IPS-NIHi7 (cell line): ENCODE measurements around the gene SLC22A14.
"Not testable (repeated sequence)": the region's sequence is repeated elsewhere in the genome, so short reads cannot be mapped to it uniquely, and the experiment has no call there.

Experiments
- DNase-seq: peaks from one replicate; pipeline ENCODE4 v3.0.0; 2012; ENCODE audit warnings: mixed read lengths; ENCODE audit errors: extremely low spot score

The SLC22A14 gene

GRCh38 chr3:38313263-38313662, 31.2 kb downstream of the SLC22A14 start:
- DNase-seq = no peak

GRCh38 chr3:38313695-38314094, 31.6 kb downstream of the SLC22A14 start:
- no peak for DNase-seq

DNA sequence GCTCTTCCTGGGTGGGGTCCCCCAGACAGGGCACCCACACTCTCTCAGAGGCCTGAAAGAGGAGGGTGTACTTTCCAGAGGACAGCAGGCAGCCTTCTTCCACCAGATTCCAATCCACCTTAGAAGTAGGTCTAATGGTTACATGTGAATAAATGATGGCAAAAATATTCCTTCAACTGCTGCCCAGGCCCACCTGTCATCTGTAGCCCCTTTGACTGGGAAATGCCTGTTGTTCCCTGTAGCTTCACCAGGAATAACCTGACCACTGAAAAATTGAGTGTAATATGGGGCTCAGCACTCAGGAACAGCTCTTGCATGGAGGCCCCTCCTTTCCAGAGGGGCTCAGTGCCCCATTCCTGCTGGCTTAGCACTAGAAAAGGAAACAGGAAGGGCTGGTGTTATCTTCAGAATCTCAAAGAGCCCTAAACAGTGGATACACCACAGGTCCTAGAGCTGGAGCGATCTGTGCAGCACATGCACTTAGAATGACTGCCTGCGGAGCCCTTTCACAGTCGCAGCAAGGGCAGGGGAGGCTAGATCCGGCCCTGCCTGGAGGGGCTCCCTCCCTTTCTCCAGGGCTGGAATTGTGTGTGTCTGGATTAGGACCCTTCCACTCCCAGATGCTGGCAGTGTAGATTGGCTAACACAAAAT, 32.1 kb downstream of the SLC22A14 start:
- no peak for DNase-seq

GRCh38 chr3:38314764-38315487, 32.8 kb downstream of the SLC22A14 start:
- DNase-seq = no peak

DNA sequence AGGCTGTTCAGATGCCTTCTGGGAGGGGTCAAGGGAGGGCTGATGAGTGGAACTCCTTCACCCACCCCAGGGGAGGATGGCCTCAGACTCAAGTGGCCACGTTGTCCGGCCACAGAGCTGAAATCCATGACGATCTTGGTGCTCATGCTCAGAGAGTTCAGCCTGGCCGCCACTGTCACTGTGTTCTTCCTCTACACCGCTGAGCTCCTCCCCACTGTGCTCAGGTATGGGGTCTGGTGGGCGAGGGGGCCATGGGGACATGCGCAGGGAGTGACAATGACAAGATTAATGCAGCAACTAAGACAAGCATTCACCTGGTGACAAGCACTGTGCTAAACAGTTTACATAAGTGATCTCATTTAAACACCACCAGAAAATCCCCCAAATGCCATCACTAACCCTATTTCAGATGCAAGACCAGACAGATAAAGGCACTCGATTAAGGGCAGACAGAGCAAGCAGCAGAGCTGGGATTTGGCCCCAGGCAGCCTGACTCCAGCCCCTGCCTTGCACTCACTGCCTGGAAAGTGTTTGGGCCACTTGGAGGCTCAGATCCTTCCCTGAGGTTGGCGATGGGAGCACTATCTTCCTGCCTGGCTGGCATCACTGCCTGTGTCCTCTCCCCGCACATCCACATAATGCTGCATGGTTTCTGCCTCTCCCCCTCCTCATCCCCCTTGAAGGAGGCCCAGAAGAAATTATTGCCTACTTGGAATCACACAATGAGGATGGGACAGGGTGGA, 33.6 kb downstream of the SLC22A14 start:
- no peak for DNase-seq

DNA sequence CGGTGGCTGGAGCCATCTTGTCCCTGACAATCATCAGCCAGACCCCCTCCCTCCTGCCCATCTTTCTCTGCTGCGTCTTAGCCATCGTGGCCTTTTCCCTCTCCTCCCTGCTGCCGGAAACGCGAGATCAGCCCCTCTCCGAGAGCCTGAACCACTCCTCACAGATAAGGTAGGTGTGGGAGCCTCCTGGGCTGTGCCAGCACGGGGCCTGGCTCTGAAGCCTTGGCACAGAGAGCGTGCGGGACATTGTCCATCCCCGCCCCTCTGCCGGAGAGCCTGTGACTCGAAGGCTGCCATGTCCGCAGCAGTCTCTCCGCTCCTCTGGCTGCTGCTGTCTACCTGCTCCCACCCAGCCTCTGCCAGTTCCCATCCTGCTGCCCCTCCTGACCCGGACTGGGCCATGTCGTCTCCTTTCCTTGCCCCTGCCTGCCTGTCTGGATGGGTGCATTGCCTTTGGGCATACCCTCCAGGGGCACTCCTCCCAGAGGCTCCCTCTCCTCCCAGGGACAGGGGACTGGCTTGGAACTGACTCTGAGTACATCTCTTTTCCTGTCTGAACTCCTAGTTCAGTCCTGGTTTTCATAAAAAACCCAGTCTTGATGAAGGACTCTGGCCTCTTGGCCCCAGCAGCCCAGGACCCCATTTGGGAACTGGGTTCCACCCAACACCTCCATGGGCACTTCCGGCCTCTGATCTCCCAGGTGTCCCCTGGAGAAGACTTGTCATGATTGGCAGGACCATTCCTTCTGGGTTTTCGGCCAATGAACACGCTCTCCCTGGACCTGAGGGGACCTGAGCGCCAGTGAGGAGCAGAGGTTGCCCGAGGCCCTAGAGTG, 34.5 kb downstream of the SLC22A14 start:
- no peak for DNase-seq

DNA sequence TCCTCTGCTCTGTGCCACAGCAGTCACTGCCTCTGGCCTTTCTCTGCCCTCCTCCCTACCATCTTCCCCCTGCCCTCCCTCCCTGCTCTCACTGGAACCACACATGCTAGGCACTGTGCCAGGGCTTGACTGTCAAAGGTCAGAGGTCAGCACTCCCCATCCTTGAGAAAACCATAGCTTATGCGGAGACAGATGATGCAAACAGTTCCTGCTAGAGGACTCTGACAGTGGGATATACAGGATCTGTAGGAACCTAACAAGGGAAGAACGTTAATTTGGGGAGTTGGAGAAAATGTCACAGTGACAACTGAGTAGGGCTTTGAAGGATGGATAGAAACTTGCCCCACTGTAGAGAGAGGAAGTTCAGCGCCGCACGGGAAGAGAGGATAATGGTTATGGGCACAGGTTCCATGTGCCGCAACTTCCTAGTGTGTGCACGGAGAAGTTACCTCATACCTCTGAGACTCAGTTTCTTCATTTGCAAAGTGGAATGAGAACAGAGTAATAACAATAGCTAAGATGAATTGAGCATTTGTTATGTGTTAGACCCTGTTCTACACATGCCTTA, 35.2 kb downstream of the SLC22A14 start:
- DNase-seq = no peak

GRCh38 chr3:38318766-38319671, 36.9 kb downstream of the SLC22A14 start:
- DNase-seq = no peak

GRCh38 chr3:38320638-38321037, 38.5 kb downstream of the SLC22A14 start:
- not testable (repeated sequence) for DNase-seq

GRCh38 chr3:38323060-38323459, 41.0 kb downstream of the SLC22A14 start:
- no peak for DNase-seq

GRCh38 chr3:38325256-38325655, 43.2 kb downstream of the SLC22A14 start:
- DNase-seq = no peak

GRCh38 chr3:38327335-38328009, 45.4 kb downstream of the SLC22A14 start:
- DNase-seq = no peak

- no peak for DNase-seq
These were observed 49.3 kb downstream of the SLC22A14 start for GRCh38 chr3:38331257-38332022.

DNA sequence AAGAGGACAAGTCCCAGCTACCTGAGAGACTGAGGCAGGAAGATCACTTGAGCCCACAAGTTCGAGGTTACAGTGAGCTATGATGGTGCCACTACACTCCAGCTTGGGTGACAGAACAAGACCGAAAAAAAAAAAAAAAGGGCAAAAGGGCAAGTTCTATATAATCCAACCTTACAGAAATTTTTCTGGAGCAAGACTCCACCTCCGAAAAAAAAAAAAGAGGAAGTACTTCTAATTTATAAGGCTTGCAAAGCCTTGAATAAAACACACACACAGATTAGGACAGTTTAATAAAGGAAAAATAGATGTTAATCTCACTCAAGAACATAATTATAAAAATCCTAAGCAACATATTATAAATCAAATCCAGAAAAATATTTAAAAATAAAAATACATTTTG, 50.1 kb downstream of the SLC22A14 start:
- DNase-seq = no peak

- no peak for DNase-seq
These were observed 52.3 kb downstream of the SLC22A14 start for GRCh38 chr3:38334142-38335055.

DNA sequence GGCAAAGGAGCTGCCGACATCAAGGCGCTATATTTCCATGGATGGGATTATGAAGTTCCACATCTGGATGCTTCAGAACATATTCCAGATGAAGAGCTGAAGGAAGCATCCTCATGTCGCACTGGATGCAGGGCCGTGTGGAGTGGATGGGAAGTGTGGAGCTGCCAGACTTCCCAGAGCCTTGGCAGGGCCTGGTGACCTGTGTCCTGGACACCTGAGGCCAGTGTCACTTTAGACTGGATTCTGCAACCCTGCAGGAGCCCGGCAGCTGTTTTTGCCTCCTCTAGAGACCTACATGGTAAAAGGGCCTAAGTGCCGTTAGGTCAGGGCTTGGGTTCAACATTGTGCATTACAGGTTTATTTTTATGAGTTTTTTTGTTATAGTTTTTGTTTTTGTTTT, 53.2 kb downstream of the SLC22A14 start:
- no peak for DNase-seq

DNA sequence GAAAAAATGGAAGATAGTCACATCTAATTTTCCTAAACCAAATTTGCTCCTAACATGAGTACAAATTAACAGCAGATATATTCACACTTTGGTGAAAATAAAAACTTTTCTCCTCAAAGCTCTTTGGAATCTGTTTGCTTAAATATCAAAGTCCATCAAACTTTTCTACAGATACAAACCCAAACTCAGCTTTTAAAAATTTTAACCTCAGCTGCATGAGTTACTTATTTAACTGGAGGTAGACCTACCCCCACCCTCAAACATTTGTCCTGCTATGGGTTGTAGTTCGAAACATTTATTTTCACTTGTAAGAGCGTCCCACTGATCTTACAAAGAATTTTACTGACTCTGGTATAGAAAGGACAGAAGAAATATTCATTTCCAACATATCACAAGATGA, 55.6 kb downstream of the SLC22A14 start:
- DNase-seq = no peak
